AG10803 (cell line): ENCODE measurements around the gene SLC35A5.
"Not testable (repeated sequence)": the region's sequence is repeated elsewhere in the genome, so short reads cannot be mapped to it uniquely, and the experiment has no call there.

Source experiments
- DNase-seq: peaks from one replicate; pipeline ENCODE4 v3.0.0; 2010; ENCODE audit warnings: low read depth
- H3K4me3 ChIP-seq: 2 replicates; pipeline ENCODE4 v1.5.1; 2011; ENCODE audit warnings: mild to moderate bottlenecking, low read length, control low read depth
- TF ChIP-seq, protein P1 (sequence below): conservative IDR thresholded peaks from 2 replicates; pipeline ENCODE4 v1.5.1; 2011; ENCODE audit warnings: mild to moderate bottlenecking, low read length, control low read depth, inconsistent platforms

SLC35A5 gene

DNA sequence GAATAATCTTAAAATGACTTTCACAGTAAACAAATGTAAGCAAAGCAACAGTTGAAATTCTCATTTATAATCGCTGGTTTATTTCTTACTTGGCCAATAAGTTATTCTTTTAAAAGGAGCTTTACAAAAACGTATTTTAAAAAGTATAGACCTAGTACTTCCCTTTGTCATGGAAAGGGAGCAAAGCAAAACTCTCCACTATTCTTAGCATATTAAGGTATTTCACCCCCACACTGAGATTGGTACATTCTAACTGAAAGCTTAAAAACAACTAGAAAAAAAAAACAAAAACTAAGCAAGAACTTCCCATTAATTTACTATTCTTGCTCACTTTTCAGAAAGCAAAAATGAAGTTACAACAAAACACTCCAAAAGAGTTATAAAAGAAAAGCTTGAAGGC is 1.5 kb upstream of the SLC35A5 start:
- peak overlapping the region; percentile 80 for H3K4me3 ChIP-seq
- no peak for DNase-seq
- TF ChIP-seq, protein P1, sequence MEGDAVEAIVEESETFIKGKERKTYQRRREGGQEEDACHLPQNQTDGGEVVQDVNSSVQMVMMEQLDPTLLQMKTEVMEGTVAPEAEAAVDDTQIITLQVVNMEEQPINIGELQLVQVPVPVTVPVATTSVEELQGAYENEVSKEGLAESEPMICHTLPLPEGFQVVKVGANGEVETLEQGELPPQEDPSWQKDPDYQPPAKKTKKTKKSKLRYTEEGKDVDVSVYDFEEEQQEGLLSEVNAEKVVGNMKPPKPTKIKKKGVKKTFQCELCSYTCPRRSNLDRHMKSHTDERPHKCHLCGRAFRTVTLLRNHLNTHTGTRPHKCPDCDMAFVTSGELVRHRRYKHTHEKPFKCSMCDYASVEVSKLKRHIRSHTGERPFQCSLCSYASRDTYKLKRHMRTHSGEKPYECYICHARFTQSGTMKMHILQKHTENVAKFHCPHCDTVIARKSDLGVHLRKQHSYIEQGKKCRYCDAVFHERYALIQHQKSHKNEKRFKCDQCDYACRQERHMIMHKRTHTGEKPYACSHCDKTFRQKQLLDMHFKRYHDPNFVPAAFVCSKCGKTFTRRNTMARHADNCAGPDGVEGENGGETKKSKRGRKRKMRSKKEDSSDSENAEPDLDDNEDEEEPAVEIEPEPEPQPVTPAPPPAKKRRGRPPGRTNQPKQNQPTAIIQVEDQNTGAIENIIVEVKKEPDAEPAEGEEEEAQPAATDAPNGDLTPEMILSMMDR: no peak

DNA sequence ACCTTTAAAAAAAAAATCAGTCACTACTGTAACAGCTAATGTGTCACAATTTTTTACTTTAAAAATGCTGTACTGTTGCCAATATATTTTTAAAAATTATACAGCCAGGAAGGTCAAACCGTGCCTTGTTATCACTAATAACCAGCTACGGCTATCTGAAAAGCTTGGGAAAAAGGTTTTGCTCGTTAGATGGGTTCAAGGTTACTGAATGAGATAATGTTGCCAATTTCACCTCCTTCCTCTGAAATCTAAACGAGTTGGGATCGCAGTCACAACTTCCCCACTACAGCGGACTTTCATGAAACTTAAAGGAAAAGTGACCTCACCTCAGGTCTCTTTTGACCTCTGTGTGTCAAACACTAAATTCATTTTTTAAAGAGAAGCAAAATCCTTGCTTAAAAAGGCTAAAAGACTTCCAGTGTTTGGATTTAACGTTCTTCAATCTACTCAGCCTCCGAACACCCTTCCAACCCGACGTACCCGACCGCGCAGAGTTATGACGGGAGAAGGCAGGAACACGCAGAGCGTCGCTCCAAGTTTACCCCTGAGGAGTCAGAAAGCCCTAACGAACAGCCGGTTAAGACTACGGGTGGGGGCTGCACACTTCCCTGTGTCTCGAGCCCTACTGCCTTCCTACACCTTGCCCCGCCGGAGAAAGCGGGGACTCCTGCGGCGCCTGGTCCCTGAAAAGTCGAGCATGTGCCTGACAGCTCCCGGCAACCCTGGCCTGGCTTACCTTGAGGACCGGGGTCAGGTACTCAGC is 943 bp upstream of the SLC35A5 start:
- peak; percentile 83 for DNase-seq
- TF ChIP-seq, protein P1: no peak
- peak overlapping the region; percentile 80 for H3K4me3 ChIP-seq

DNA sequence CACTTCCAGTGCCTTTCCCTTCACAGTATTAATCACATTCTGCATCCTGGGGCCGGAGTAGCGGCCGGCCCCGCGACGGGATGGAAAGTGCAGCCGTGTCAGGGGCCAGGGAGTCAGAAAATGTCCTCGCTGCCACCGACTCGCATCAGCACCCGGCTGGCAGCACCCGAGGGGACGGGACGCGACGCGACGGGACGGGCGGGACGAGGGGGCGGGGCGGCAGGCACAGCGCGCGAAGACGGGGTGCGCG is 436 bp upstream of the SLC35A5 start:
- TF ChIP-seq, protein P1: no peak
- H3K4me3 ChIP-seq: peak overlapping the region; percentile 80
- DNase-seq: no peak

- not testable (repeated sequence) for DNase-seq, H3K4me3 ChIP-seq
Measured at GRCh38 chr3:112564247-112564939, 2.5 kb downstream of the SLC35A5 start.

- DNase-seq: no peak
- H3K4me3 ChIP-seq: no peak overlapping the region
- TF ChIP-seq, protein P1: no peak
Measured at GRCh38 chr3:112564940-112565305, 3.1 kb downstream of the SLC35A5 start.

DNA sequence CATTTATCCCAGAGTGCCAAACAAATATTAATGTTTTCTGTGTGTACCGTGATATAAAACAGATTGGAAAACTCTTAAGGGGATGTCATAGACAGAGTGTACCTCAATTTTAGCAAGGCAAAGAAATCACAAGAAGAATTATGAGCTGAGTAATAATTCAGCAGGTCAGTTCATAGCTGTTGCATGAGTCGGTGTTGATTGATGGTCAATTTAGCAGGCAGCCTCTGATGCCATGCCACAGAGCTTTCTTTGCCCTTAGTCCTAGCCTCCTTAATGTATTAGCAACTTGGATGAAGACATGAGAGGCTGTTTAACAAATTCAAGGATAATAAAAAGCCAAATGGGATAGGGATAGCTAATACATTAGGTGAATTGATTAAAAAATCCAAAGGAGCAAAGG is 6.8 kb downstream of the SLC35A5 start:
- H3K4me3 ChIP-seq: no peak overlapping the region
- DNase-seq: peak; percentile 54
- TF ChIP-seq, protein P1: no peak

DNA sequence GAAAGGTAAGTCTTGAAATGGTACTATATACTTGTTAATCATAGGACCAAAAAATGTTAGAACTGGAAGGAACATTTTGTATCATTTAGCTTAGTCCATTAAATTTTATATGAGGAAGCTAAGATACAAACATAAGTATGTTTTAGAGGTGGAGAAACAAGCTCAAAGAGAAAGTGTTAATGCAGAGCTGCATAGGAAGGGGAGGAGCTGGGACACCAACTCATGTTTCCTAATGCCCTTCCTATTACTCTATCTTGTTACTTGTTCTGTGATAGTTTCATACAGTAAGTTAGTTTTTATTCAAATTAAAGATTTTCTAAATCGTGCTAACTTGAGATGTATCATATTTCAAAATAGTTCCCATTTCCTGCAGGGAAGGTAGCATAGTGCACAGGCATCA is 7.4 kb downstream of the SLC35A5 start:
- H3K4me3 ChIP-seq: no peak overlapping the region
- TF ChIP-seq, protein P1: no peak
- DNase-seq: no peak

- DNase-seq: no peak
- TF ChIP-seq, protein P1: no peak
- H3K4me3 ChIP-seq: no peak overlapping the region
Measured at GRCh38 chr3:112572701-112573100, 10.9 kb downstream of the SLC35A5 start.
